GM18498 (cell line): Measurements from ENCODE around the gene NOTUM.
A peak's percentile ranks its signal among the peaks of the same experiment; 100 is the strongest.

Source experiments
- ATAC-seq: cut with Tn5 transposase; IDR thresholded peaks from one replicate; pipeline ENCODE4 v1.9.1; 2021; ENCODE audit warnings: mild to moderate bottlenecking, moderate library complexity; ENCODE audit not compliant: unreplicated experiment

Gene NOTUM

GRCh38 chr17:81978524-81979298, 17.7 kb upstream of the NOTUM start:
- no peak for ATAC-seq

- peak; percentile 88 for ATAC-seq
These were observed 16.3 kb upstream of the NOTUM start, which contains the start of gene ASPSCR1 for GRCh38 chr17:81977211-81977808. TSS of gene ASPSCR1 (plus strand) at chr17:81977629. CDS start at chr17:81977647, 18 bp downstream.

DNA sequence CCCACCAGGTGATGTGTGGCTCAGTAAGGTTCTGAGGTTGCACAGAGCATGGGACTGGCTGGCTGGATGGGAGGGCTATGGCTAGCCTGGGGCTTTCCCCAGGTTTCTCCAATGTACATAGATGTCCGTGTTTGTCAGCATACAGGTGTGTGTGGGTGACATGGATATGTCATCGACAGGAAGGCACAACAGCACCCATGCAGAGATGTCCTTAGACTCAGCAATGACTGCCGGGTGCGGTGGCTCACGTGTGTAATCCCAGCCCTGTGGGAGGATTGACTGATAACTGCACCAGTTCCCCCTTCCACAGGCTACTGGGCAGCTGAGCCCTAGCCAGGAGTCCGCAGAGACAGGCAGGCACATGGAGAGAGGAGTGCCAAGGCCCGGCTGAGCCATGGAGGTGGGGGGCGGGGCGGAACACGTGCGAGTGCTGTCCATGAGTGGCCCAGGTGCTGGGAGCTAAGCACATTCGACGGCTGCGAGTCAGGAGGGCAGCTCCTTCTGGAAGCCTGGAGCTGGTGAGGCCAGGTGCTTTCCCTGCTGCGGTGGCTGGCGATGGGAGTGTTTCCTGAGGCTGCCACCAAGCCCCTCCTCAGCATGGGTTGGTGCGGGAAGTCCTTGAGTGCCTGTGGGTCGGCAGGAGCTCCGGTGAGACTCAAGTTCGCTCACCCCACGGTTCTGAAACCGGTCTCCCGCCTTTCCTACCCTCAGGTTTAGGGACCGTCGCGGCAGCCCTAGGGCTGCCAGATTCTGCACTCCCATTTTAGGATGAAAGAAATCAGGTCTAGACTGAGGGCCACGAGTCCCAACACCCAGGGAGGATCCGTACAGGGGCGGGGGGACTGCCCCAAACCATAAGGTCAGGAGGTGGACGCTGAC, 15.6 kb upstream of the NOTUM start:
- peak; percentile 1 for ATAC-seq

- ATAC-seq: no peak
These were observed 12.4 kb upstream of the NOTUM start for GRCh38 chr17:81973432-81973831.

GRCh38 chr17:81968850-81969812, 8.1 kb upstream of the NOTUM start:
- ATAC-seq: no peak

DNA sequence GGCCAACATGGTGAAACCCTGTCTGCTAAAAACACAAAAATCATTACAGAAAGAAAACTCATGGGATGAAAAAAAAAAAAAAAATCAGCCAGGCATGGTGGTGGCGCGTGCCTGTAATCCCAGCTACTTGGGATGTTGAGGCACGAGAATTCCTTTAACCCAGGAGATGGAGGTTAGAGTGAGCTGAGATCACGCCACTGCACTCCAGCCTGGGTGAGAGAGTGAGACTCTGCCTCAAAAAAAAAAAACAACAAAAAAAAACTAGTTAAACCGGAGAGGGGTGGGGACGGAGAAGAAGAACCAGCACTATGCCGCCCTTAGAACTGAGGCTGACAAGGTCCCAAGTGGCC, 7.4 kb upstream of the NOTUM start:
- ATAC-seq: no peak

- no peak for ATAC-seq
These were observed 6.8 kb upstream of the NOTUM start for GRCh38 chr17:81967533-81968395.

DNA sequence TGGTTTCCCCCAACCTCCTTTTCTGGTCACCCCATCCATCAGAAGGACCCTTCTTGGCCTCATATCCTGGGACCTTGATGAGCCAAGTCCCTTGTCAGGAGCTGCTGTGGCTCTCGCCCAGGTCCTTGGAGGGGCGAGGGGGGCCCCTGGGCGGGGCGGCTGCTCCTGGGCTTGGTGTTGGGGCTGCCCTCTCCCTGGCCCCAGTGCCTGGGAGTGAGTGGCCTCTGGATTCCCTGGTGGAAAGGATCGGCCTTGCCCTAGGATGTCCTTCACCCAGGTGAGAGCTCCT, 6.2 kb upstream of the NOTUM start:
- ATAC-seq: no peak

DNA sequence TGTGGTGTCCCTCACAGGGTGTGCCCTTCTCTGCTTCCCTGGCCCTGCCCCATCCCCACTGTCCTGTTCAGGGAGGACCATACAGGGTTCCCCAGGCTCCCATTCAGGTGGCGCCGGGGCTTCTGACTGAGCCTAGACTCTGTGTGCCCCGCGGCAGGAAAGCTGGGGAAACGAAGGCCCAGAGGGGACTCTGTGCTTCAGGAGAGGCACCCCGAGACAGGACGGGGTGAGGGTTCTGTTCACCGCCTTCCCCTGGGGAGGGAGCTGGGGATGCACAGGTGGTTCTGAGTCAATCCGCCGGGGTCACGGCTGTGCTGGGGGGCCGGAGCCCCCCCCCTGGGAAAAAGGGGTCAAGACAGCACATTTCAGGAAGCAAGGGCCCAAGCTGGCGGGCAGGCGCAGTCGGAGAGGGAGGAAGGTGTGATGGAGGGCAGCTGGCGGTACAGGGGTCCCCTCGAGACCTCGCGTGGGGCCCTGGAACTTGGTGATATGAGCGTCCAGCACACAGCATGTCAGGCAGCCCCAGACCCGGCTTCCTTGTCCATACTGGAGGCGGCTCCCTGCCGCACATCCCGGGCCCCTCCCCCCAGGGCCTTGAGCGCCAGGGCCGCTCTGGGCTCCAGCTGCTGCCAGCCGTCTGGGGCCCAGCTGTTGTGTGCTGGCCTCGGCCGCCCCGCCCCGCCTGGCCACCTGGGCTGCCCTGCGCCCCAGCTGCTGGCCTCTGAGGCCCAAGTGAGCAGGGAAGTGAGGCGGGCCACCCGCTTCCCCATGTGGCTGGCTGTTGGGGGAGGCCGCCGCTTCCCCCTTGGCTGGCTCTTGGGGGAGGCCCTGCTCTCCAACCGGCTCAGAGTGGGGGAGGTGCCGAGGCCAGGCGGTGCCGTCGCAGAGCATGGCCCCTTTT, 5.6 kb upstream of the NOTUM start:
- ATAC-seq: no peak

GRCh38 chr17:81964081-81964849, 3.3 kb upstream of the NOTUM start:
- ATAC-seq: no peak

- no peak for ATAC-seq
These were observed 1.8 kb upstream of the NOTUM start for GRCh38 chr17:81962499-81963441.

GRCh38 chr17:81961521-81962498, 823 bp upstream of the NOTUM start:
- ATAC-seq: no peak

GRCh38 chr17:81960130-81960958, 643 bp downstream of the NOTUM start:
- no peak for ATAC-seq

DNA sequence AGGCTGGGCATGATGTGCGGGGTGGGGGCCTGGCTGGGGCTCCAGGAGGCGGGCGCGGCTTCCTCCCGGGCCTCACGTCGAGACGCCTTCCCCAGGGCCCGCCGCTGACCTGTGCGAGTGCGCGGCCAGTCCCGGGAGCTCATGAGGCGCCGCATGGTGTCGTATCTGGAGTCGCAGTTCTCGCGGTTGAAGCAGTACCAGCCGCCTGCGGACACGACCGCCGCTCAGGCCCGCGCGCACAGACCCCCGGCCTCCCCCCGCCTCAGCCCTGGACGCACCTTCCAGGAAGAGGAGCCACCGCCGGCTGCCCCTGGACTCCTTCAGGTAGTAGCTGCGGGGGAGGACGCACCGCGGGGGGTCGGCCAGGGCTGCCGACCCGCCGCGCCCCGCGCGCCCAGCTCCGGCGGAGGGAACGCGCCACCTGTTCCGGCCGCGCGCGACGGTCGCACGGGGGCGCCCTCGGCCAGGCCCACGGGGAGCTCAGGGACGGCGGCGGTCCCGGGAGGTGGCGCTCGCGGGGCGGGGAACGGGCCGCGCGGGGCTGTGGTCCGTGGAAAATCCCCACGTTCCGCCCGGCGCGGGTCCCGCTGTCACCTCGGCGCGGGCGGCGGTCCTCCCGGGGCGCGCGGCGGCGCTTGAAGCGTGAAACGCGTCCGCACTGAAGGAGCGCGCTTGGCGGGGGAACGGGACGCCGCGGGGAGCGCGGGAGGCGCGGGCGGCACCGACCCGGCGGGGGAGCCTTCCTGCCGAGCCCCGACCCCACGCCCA, 1.4 kb downstream of the NOTUM start:
- ATAC-seq: peak; percentile 67
